HEK293T (cell line): ENCODE data around the gene SHC4.

Source experiments
- ELF4 ChIP-seq: fragments of 450-650 bp; IDR thresholded peaks from 2 replicates; pipeline ENCODE4 v1.6.1; 2017; ENCODE audit warnings: antibody characterized with exemption
- SP1 ChIP-seq: fragments of 450-650 bp; IDR thresholded peaks from 2 replicates; pipeline ENCODE4 v1.6.1; 2017

- TF ChIP-seq SP1 (no peak), ELF4 (no peak)
Measured at GRCh38 chr15:48814286-48814685, 149.4 kb downstream of the SHC4 start.
